RWPE2 (cell line): ENCODE results near the gene AHCYL2.

ENCODE experiments used
- ATAC-seq: fragments of 200-7000 bp; cut with Tn5 transposase; 3 replicates; pipeline ENCODE4 v1.9.1; 2021; ENCODE audit warnings: low read depth
- DNase-seq: peaks from one replicate; pipeline ENCODE4 v3.0.0-alpha.2; 2020; ENCODE audit warnings: low spot score
- H3K27ac ChIP-seq: fragments of 450-650 bp; 2 replicates; pipeline ENCODE4 v1.5.1; 2017; ENCODE audit warnings: mild to moderate bottlenecking; ENCODE audit not compliant: poor library complexity, severe bottlenecking
- H3K27me3 ChIP-seq: fragments of 250-450 bp; sonication (Bioruptor Pico); 2 replicates; pipeline ENCODE4 v1.5.1; 2021; ENCODE audit warnings: mild to moderate bottlenecking, moderate library complexity; ENCODE audit not compliant: insufficient read depth, poor library complexity, severe bottlenecking
- H3K36me3 ChIP-seq: fragments of 250-450 bp; sonication (Bioruptor Pico); 2 replicates; pipeline ENCODE4 v1.5.1; 2020; ENCODE audit warnings: low read depth, mild to moderate bottlenecking, moderate library complexity
- H3K4me1 ChIP-seq: fragments of 250-450 bp; sonication (Bioruptor Pico); 2 replicates; pipeline ENCODE4 v1.5.1; 2021; ENCODE audit warnings: mild to moderate bottlenecking, moderate library complexity; ENCODE audit not compliant: insufficient read depth, poor library complexity, severe bottlenecking
- H3K4me3 ChIP-seq: fragments of 250-450 bp; sonication (Bioruptor Pico); 2 replicates; pipeline ENCODE4 v1.5.1; 2021; ENCODE audit warnings: mild to moderate bottlenecking, moderate library complexity; ENCODE audit not compliant: severe bottlenecking
- H3K9me3 ChIP-seq: fragments of 250-450 bp; sonication (Bioruptor Pico); 2 replicates; pipeline ENCODE4 v1.5.1; 2021; ENCODE audit warnings: mild to moderate bottlenecking, moderate library complexity; ENCODE audit not compliant: severe bottlenecking
- CTCF ChIP-seq: fragments of 450-650 bp; IDR thresholded peaks from one replicate; pipeline ENCODE4 v1.5.1; 2017; ENCODE audit warnings: mild to moderate bottlenecking, moderate library complexity; ENCODE audit not compliant: poor library complexity, severe bottlenecking

AHCYL2 gene

GRCh38 chr7:129313282-129313681 is 88.5 kb downstream of the AHCYL2 start:
- TF ChIP-seq CTCF, result no peak
- Histone ChIP-seq H3K4me3 (no peak overlapping the region), H3K27me3 (no peaks in the 10 kb centered on the region), H3K4me1 (peaks cover 6% of the 10 kb centered on the region), H3K9me3 (no peaks in the 10 kb centered on the region), H3K27ac (no peak overlapping the region), H3K36me3 (no peaks in the 10 kb centered on the region)
- no peak for DNase-seq
- ATAC-seq, result no peak

- ATAC-seq, result no peak
- H3K27me3 ChIP-seq, result no peaks in the 10 kb centered on the region
Observed at GRCh38 chr7:129315960-129316359, 91.1 kb downstream of the AHCYL2 start.

GRCh38 chr7:129317450-129317849 is 92.6 kb downstream of the AHCYL2 start:
- Histone ChIP-seq H3K36me3 (no peaks in the 10 kb centered on the region), H3K4me1 (no peaks in the 10 kb centered on the region), H3K4me3 (no peak overlapping the region), H3K27ac (no peak overlapping the region), H3K9me3 (no peaks in the 10 kb centered on the region), H3K27me3 (no peaks in the 10 kb centered on the region)
- DNase-seq (no peak), ATAC-seq (no peak)
- TF ChIP-seq CTCF, result no peak

More at GRCh38 chr7:129315960-129316359, 91.1 kb downstream of the AHCYL2 start:
- no peak for TF ChIP-seq CTCF
- H3K27ac ChIP-seq, result no peak overlapping the region
- H3K9me3 ChIP-seq, result no peaks in the 10 kb centered on the region
- no peaks in the 10 kb centered on the region for H3K36me3 ChIP-seq
- H3K4me3 ChIP-seq, result no peak overlapping the region
- H3K4me1 ChIP-seq, result no peaks in the 10 kb centered on the region
- no peak for DNase-seq

- DNase-seq (no peak), ATAC-seq (no peak)
- Histone ChIP-seq H3K27me3 (no peaks in the 10 kb centered on the region), H3K36me3 (no peaks in the 10 kb centered on the region), H3K9me3 (peaks cover 7% of the 10 kb centered on the region), H3K4me3 (no peak overlapping the region), H3K27ac (no peak overlapping the region), H3K4me1 (no peaks in the 10 kb centered on the region)
- no peak for TF ChIP-seq CTCF
Observed at GRCh38 chr7:129327076-129327475, 102.2 kb downstream of the AHCYL2 start.

DNA sequence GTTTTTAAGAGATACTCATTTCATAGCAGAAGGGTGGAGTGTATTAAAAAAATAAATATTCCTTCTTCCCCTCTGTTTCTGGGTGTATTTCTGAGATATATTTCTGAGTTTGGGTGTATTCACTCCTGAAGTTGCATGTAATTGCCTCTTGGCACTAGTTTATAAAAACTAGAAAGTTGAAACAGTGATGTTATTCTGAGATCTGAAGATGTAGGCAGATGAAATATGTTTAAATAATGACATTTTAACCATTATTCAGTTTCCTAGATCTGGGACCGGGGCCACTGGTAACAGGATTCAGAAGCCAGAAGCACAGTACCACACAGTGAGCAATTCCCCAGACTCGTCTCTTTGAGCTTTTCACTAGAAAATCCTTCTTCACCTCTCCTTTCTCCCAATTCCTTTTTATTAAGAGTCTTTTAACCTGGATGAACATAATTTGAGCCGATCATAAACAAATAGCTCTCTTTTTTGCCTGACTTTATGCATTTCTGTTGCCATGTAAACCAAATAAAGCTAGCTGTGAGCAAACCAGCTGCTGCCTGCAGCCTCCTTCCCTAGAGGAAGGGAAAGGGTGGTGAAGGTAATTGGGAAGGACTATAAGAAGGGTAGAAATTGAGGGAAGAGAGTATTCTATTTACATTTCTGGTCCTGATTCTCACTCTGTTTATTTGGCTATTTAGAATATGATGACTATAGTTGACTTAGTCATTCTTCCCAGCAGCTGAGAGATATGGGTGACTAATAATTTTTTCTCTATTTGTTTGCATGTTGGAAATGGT is 107.6 kb downstream of the AHCYL2 start:
- no peak for TF ChIP-seq CTCF
- no peaks in the 10 kb centered on the region for H3K27me3 ChIP-seq
- H3K4me3 ChIP-seq, result no peak overlapping the region
- H3K9me3 ChIP-seq, result no peaks in the 10 kb centered on the region
- H3K27ac ChIP-seq, result no peak overlapping the region
- peak; percentile 84 for ATAC-seq
- peaks cover 7% of the 10 kb centered on the region for H3K4me1 ChIP-seq
- DNase-seq, result no peak
- H3K36me3 ChIP-seq, result no peaks in the 10 kb centered on the region
